ENCODE data around the gene DSE.

The DSE gene

DNA sequence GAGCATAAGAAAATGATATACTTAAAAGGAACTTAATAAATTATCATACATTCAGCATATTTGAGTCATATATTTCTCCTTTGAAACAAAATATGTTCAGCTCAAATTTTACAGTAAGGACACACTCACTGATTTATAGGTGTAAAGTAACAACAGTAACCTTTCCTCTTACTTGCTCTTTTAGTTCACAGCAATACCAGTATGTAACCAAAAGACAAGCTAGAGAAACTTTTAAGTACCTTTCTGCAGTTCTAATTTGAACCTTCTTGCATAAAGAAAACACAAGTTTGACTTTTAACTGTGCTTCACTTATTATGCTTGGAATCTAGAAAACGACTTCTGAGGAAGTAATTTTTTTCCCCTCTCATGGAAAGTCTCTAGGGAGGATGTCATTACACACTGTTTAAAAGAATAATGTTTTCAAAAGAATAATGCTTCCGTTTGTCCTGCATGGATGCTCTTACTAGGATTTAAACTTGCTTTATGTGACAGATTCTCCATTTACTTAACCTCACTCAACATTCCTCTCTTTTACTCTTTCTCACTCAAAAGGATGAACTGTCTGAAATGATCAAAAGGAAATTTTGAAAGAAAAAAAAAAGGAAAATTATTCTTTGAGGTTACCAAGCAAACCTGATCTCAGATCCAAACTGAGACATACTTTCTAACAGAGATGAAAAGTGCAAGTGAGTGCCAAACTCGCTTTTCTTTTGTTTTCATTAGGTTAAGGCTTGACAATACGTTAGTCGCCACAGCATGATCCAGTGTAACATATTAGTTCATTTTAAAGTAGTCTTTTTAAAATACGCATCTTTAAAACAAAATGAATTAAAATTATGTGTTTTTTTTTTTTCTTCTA is 68.1 kb downstream of the DSE start:
- no peak overlapping the region for H3K27ac ChIP-seq
- TF ChIP-seq, protein P1, sequence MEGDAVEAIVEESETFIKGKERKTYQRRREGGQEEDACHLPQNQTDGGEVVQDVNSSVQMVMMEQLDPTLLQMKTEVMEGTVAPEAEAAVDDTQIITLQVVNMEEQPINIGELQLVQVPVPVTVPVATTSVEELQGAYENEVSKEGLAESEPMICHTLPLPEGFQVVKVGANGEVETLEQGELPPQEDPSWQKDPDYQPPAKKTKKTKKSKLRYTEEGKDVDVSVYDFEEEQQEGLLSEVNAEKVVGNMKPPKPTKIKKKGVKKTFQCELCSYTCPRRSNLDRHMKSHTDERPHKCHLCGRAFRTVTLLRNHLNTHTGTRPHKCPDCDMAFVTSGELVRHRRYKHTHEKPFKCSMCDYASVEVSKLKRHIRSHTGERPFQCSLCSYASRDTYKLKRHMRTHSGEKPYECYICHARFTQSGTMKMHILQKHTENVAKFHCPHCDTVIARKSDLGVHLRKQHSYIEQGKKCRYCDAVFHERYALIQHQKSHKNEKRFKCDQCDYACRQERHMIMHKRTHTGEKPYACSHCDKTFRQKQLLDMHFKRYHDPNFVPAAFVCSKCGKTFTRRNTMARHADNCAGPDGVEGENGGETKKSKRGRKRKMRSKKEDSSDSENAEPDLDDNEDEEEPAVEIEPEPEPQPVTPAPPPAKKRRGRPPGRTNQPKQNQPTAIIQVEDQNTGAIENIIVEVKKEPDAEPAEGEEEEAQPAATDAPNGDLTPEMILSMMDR (conservative IDR thresholded peaks at IDR 0.05), result no peak

DNA sequence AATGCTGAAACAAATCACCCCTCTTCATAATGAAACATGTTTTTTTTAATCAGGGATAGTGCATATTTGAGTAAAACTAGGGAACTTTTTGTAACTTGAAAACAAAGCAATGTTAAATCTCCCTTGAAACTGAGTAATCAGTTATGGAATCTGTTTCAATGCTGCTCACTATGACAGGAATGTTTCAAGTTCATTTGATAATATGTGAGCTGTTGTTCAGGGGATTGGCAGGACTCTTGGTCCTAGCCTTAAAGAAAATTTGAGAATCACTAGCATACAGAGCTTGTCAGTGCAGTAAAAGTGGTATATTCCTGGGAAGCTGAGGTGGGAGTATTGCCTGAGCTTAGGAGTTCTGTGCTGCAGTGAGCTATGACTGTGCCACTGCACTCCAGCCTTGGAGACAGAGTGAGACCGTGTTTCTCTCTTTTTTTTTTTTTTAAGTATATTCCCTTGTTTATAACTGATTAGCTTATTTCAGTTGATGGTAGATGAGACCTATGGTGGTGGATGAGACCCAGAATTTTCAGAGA is 68.8 kb downstream of the DSE start:
- no peak overlapping the region for H3K27ac ChIP-seq
- TF ChIP-seq, protein P1 (conservative IDR thresholded peaks at IDR 0.05), result no peak

DNA sequence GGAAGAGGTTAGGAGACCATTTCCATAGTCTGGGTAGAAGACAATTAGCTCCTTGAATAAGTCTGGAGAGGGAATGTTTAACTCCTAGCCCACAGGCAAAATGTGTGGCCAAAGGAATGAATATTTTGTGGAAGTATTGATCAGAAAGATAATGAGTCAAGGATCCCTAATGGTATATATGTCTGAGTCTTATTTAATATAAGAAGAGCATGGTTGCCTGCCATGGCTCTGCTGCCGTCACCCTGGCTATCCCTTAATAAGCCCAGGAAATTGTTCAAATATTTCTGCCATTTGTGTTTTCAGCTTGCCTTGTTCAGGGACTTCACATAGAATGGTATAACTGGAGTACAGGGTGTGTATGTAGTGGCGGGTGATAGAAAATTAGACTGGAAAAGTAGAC is 72.4 kb downstream of the DSE start:
- TF ChIP-seq, protein P1 (conservative IDR thresholded peaks at IDR 0.05), result no peak
- H3K27ac ChIP-seq, result no peak overlapping the region

DNA sequence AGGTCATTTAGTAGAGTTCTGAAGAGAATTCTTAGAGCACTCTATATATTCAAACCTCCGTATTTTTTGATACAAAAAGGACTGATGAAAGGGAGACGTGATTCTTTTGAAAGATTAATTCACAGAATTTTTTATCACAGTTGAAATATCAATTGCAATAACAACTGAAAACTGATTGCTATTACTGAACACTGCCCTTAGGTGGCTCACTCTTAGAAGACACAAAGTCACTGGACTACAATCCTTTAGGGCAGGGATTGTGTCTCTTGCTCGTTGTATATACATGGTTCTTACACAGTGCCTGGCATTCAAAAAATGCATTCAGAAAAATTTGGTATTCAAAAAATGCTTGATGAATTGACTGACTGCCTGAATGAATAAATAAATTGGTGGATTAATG is 73.3 kb downstream of the DSE start:
- H3K27ac ChIP-seq, result no peak overlapping the region
- TF ChIP-seq, protein P1 (conservative IDR thresholded peaks at IDR 0.05), result peak; percentile 76

DNA sequence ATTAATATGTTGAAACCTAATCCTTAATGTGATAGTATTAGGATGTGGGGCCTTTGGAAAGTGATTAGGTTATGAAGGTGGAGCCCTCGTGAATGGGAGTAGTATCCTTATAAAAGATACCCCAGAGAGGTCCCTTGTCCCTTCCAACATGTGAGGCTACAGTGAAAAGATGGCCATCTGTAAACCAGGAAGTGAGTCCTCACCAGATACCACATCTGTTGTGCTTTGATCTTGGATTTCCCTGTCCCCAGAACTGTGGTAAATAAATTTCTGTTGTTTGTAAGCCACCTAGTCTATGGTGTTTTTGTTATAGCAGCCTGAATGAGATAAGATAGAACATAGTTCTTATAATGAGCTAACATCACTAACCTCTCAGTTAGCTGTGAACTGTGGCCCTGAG is 73.8 kb downstream of the DSE start:
- H3K27ac ChIP-seq, result no peak overlapping the region
- TF ChIP-seq, protein P1 (conservative IDR thresholded peaks at IDR 0.05), result no peak

DNA sequence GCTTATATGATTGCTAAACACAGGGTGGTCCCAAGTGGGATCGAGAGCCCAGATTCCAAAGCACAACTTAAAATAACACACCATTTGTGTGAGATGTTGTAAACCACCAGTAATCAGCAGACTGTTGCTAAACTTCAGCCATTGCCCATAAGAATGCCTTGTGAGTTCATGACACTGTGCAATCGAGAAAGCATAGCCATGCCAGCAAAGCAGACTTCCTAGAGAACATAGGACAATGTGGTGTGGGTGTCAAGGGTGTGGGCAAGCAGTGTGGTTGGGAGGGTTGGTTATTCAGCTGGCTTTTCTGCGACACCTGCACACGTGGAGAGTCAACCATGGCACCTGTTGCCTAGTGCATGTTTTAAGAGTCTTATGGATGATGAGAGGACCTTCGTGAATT is 74.4 kb downstream of the DSE start:
- no peak overlapping the region for H3K27ac ChIP-seq
- TF ChIP-seq, protein P1 (conservative IDR thresholded peaks at IDR 0.05), result no peak

DNA sequence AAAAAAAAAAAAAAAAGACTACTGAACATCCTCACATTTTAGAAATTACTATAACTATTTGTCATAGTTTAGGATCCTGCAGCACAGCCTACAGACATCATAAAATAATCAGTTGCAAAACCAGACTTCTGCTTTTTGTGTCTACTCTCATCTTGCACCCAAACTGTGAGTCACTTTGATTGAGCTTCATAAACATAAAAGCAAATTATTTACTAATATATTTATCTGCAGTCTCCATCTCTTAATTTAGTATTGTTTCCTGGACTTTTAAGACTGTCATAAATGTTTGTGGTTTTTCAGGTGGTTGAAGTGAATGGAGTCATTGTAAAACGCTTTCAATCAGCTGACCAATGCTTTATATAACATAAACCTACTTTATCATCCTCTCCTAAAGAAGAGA is 75.7 kb downstream of the DSE start:
- TF ChIP-seq, protein P1 (conservative IDR thresholded peaks at IDR 0.05), result no peak
- H3K27ac ChIP-seq, result no peak overlapping the region

Measured in VCaP (cell line).